ENCODE measurements around the gene NME5.

The NME5 gene

GRCh38 chr5:138139781-138140090, 508 bp upstream of the NME5 start:
- DNase-seq (ENCODE audit: low spot score), result no peak
- FAIRE-seq, result no peak

DNA sequence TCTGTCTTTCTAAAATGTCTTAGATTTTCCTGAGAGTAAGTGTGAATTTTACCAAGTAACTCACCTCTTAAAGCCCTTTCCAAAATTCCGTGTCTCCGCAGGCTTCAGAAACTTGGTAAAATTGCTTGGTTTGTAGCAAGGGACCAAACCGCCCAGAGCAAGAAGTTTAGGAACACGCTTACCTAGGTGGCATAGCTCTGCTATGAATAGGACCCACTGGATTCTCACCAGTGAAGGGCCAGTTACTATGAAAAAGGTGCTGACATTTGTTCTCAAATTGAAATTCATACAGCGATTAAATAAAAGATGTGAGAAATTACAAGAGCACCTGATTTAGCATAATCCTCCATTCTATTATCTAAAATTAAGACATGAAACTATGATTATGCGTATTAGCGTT, 6.7 kb downstream of the NME5 start:
- FAIRE-seq (no peak), DNase-seq (ENCODE audit: low spot score) (no peak)

DNA sequence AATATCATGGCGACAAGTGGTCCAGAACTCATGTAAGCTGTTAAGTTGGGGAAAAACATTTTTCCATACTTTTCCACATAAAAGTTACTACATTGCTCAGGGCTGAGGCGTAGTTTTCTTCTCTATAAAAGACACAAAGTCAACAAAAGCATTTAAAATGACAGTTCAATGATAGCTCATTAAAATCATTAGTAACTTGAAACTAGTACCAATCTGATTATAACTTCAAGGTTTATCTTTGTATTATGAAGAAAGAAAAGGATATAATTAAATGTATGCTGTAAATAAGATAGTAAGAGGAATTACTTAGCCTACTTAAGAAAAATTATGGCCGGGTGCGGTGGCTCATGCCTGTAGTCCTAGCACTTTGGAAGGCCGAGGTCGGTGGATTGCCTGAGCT, 9.9 kb downstream of the NME5 start:
- no peak for FAIRE-seq

GRCh38 chr5:138128334-138128733, 10.9 kb downstream of the NME5 start:
- no peak for DNase-seq (ENCODE audit: low spot score)
- FAIRE-seq, result no peak

More for the DNA sequence above, 9.9 kb downstream of the NME5 start:
- DNase-seq (ENCODE audit: low spot score), result no peak

DNA sequence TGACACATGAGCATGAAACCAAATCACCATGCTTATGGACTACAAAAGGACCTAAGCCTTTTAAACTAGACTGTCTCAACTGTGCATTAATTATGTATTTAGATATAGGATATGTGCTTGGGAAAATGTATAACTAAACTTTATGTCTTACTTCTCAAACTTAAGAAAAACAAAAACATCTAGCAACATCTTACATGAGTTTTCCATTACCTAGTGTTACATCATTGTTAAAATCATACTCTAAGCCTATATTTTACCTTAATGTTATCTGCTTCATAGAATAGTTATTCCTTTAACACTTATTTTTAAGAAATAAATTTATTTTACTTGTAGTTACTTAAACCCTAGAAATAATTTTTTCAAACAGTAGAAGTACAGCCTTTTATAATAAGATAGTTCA, 24.0 kb downstream of the NME5 start:
- no peak for DNase-seq (ENCODE audit: low spot score)
- FAIRE-seq, result no peak

DNA sequence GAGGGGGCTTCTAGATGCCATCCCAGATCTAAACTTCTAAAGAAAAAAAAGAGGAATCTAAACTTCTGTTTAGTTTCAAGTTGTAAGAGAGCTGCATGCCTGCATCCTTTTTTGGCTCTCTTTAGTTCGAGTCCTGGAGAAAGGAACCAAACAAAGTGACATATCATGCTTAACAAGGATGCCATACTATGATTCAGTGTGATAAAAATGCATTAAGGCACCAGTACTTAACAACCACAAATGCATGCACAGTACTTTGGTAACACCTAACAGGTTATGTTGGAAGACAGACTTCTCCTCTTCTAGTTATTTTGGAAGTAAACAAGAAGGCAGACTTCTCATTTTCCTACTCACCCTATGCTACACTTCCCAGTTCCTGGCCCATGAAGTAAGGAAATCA, 27.3 kb downstream of the NME5 start:
- FAIRE-seq, result no peak
- DNase-seq (ENCODE audit: low spot score), result peak; percentile 13

DNA sequence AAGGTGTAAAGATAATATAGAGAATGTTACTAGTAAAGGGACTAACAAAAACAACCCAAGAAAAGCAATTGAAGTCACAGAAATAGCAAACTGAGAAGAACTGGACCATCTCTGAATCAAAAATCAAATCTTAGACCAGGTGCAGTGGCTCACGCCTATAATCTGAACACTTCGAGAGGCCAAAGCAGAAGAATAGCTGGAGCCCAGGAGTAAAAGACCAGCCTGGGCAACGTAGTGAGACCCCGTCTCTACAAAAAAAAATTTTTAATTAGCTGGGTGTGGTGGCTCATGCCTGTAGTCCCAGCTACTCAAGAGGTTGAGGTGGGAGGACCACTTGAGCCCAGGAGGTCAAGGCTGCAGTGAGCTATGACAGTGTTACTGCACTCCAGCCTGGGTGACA, 28.0 kb downstream of the NME5 start:
- FAIRE-seq (no peak), DNase-seq (ENCODE audit: low spot score) (no peak)

- FAIRE-seq, result no peak
- peak; percentile 19 for DNase-seq (ENCODE audit: low spot score)
Measured at GRCh38 chr5:138110266-138110963, 28.8 kb downstream of the NME5 start.

DNA sequence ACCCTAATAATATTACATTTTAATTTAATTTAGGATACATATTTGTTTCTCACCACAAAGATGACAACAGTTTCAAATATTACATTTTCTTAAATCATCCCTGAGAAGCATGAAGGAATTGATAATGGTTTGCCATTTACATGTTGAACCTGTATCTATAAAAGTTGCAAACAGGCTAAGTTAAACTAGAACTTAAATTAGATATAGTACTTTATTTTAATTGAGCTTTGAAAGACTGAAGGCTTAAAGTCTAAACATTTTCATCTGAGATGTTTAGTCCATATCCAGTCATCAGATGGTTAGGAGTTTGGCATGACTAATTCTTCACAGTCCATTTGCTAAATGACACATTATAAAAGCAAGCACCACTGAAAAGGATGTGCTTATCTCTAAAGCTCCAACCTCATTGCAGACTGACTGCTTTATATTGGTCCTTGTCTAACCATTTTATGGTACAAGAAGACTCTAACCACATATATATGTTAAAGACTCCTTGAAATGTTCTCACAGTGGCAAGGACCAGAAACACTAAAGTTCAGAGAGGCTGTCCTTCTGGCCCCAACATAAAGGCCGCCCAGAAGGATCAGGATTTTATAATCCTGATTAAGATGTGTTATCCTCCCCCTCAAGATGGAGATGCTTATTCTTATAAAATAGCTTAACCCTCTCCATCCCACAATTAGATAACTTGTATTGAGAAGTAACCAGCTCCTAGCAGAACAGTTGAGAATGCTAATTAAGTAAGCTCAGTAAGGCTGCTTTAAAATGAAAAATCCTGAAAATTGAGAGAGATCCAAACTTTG, 29.6 kb downstream of the NME5 start:
- FAIRE-seq (no peak), DNase-seq (ENCODE audit: low spot score) (no peak)

GRCh38 chr5:138107213-138107612, 32.0 kb downstream of the NME5 start:
- DNase-seq (ENCODE audit: low spot score) (no peak), FAIRE-seq (no peak)

DNA sequence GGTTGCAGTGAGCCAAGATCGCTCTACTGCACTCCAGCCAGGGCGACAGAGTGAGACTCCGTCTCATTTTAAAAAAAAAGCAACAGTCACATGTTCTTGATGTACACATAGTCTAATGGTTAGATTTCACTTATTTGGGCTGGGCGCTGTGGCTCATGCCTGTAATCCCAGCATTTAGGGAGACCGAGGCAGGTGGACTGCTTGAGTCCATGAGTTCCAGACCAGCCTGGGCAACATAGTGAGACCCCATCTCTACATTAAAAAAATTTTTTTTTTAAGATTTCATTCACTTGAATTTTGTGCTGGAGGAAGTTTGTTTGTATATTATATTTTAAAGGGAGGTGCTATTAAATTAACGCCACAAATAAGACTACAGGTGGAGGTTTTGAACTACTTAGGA, 33.5 kb downstream of the NME5 start:
- FAIRE-seq (no peak), DNase-seq (ENCODE audit: low spot score) (no peak)

DNA sequence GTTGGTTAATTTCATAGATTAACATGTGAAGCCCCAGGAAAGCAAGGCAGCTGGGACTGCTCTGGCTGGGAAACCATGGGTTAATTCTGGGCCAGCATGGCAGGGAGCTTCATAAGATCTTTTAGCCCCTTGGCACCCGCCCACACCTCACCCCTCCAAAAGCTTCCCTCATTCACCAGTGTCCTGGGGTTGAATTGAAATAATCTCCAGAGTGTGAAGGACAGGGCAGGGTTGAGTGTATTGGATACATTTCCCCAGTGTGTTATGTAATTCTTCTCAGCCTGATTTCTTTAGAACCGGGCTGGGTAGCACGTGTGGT, 36.0 kb downstream of the NME5 start:
- FAIRE-seq (no peak), DNase-seq (ENCODE audit: low spot score) (no peak)

DNA sequence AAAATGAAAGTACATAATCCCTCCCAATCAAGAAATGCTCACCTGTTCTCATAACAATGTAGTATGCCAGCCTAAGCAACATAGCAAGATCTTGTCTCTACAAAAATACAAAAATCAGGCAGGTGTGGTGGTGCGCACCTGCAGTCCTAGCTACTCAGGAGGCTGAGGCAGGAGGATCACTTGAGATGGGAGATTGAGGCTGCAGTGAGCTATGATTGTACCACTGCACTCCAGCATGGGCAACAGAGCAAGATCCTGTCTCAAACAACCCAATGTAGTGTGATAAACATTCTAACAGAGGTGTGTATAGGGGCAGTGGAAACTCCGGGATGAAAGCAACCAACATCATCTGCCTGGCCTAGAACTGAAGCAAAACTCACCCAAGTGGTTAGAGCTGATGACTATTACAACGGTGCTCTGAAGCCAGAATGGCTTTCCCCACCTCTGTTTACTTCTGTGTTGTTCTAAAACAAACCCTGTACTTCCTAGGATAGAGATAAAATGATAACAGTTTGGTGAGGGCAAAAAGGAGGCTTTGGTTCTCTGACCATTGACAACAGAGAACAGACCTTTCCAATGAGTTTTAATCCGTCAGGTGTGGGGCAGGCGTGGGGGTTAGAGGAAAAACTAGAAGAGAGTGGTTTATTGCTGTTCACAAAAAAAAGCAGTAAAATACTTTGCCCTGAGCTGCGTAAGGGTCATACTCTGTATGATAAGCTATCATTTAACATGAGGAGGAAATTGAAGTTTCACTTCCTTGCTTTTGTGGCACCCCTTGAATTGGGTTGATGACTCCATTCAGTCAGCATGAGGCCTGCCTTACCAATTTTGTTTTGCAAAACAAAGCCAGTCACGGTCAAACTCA, 36.5 kb downstream of the NME5 start:
- FAIRE-seq (no peak), DNase-seq (ENCODE audit: low spot score) (no peak)

- no peak for FAIRE-seq
- peak; percentile 44 for DNase-seq (ENCODE audit: low spot score)
Measured at GRCh38 chr5:138096997-138097828, 42.0 kb downstream of the NME5 start.

GRCh38 chr5:138096363-138096762, 42.9 kb downstream of the NME5 start:
- DNase-seq (ENCODE audit: low spot score) (no peak), FAIRE-seq (no peak)

- no peak for FAIRE-seq
- no peak for DNase-seq (ENCODE audit: low spot score)
Measured at GRCh38 chr5:138095100-138095907, 43.9 kb downstream of the NME5 start.

DNA sequence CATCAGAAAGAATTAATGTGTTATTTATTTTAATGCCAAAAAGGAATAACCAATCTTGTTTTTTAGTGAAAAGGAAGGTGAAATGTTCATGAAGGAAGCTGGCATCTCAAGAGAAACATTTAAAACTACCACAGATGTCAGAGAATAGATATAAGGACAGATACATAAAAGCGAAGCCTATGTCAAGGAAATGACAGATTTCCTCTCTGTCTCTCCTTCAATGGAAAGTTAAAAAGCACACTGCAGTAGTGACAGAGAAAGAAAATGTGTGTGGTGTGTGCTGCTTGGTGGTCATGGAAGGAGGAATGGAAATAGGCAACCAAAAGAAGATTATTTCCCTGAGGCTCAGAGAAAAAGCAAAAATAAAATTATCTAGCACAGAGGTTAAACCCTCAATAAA, 46.2 kb downstream of the NME5 start:
- FAIRE-seq (no peak), DNase-seq (ENCODE audit: low spot score) (no peak)

- FAIRE-seq (no peak), DNase-seq (ENCODE audit: low spot score) (no peak)
Measured at GRCh38 chr5:138092301-138092700, 46.9 kb downstream of the NME5 start.

- no peak for DNase-seq (ENCODE audit: low spot score)
- no peak for FAIRE-seq
Measured at GRCh38 chr5:138091685-138092084, 47.5 kb downstream of the NME5 start.

DNA sequence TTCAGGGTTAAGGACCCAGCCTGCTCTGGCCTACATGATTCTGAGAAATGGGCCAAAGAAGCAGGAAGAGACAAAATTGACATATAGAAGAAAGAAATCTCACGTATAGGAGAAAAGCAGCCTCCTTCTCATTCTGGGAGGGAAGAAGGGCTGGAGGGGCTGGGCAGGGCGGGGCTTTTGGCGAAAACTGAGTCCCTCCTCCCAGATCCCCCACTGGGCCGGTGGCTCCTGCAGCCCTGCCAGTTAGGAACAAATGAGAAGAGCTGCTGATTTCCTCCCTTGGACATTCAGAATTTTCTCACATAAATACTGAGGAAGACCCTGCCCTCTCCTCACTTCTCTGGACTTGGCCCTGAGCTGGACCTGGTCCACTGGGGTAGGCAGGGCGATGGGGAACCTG, 55.5 kb downstream of the NME5 start, which contains the start of gene WNT8A:
TSS of gene WNT8A (plus strand) at position 332 of the 400 bp plus-strand sequence. CDS start 95 bp downstream, outside the sequence.
- FAIRE-seq, result no peak
- no peak for DNase-seq (ENCODE audit: low spot score)
